ENCODE data around the gene CABLES1. TPM values are rescaled to one million over a fixed set of nuclear protein-coding genes. Genes with fewer than 3 reads are reported as not detected.

The CABLES1 gene
- polyA plus RNA-seq, 4 donors: 22.8 to 26.6 (median 25.9) TPM

DNA sequence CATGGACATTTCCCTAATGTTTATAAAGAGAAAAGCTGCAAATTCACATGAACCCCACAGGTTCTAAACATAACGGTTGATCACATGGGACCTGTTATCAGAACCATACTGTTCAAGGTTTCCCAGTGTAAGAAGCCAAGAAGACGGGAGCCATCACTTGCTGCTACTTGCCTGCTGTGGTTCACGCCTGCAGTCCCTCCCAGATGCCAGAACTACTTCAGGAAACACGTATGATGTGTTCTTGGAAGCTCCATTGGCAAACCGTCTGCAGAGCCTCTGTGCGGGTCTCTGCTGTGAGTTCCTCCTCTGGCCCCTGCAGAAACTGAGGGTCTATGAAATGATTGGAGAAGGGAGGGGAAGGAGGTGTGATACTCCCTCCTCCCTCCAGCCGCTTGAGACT, 75.2 kb downstream of the CABLES1 start:
- DNase-seq (ENCODE audit: low read depth in 4 of 4, low spot score in 2 of 4): no peak

DNA sequence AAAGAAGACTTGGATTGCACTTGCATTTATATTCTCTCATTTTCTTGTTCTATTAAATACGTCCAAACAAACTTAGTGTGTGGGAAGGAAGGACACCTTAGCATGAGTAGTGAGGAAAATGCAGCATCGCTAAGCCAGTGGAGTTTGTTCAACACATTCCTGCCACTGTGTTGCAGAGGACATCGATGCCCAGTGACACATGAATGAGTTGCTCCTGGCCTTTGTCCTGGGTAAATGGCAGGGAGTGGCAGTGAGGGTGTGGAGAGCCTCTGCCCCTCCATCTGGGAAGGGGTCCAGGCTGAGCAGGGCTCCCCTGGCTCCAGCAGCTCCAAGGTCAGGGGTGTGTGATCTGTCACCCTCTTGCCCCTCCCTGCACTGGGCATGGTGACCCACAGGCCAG, 75.9 kb downstream of the CABLES1 start:
- DNase-seq (ENCODE audit: low read depth in 4 of 4, low spot score in 2 of 4): no peak

DNA sequence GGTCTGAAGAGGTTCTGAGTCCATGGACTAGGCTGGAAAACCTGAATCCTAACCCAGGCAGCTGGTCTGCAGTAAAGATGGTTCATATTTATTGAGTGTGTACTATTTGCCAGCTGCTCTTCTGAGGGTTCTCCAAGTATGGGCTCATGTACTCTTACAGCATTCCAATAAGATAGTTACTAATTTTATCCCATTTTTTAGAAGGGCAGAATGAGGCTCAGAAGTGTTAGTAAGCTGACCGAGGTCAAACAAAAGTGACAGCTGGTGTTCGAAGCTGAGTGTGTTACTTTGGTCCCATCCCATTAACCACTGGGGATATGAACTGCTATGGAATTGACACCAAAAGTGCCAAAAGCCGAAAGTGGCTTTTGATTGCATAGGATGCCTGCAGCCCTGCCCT, 76.9 kb downstream of the CABLES1 start:
- no peak for DNase-seq (ENCODE audit: low read depth in 4 of 4, low spot score in 2 of 4)

DNA sequence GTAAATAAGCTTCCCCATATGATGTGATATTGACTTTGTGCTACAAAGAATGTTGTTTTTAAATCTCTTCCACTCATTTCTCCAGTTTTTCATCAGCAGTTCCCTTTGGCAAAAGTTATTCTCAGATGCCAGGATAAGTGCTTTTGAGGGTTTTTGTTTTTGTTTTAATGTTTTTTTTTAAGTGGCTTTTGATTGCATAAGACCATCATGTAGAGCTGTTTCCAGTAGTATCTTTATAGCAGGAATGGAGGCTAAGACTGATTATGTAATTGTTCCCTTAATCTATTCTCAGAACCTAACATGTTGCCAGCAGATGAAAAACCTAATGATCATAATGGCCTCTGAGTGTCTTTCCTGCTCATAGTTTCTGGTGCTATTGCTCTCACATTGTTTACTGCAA, 77.9 kb downstream of the CABLES1 start:
- no peak for DNase-seq (ENCODE audit: low read depth in 4 of 4, low spot score in 2 of 4)

DNA sequence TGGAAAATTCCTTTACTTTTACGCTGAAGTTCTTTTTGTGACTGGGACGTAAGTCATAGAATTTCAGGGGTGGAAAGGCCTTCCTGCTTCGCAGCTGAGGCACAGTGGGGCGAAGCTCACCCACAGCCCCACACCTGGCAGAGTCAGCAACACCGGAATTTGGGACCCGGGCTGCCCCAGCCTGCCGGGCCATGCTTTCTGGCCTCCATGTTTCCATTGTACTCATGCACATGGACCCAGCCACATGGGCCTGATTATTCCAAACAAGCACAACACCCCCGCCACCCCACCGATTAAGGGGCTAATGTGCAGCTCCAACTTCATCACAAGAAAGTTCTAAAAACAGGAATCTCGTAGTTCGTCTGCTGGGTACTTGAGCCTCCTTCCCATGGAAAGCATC, 82.5 kb downstream of the CABLES1 start:
- DNase-seq (ENCODE audit: low read depth in 4 of 4, low spot score in 2 of 4): no peak

DNA sequence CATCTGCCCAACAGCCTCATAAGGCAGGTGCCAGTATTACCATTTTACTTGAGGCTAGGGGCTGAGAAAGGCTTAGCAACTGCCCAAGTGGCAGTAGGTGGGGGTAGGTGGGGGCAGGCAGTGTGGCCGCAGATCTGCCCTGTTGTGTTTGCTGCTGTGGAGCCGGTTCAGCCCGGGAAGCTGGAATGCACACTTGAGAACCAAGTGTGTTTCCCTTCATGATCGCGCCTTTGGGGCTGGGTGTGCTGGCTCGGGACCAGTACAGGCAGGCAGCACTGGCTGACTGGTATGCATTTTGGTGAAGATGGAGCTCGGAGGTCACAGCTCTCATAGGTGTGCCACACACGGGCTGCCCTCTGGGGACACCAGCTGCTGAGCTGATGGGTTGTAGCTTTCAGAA, 85.1 kb downstream of the CABLES1 start:
- DNase-seq (ENCODE audit: low read depth in 4 of 4, low spot score in 2 of 4): no peak

DNA sequence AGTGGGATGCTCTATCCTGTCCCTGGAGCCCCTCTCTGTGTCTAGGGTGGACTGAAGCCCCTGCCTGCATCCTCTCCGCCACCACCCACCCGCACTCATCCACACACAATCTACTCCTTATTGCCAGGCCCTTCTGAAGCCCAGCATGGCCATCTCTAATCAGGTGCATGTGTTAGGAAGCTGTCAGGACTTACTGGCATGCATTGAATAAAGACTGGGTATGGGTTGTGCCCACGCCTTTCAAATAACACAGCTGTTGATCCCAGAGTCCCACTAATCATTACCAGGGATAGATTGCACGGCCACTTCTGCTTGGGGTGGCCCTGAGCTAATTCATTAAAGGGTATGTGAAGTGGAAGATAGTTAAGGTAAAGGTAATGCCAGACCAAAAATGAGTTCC, 88.4 kb downstream of the CABLES1 start:
- DNase-seq (ENCODE audit: low read depth in 4 of 4, low spot score in 2 of 4): no peak

DNA sequence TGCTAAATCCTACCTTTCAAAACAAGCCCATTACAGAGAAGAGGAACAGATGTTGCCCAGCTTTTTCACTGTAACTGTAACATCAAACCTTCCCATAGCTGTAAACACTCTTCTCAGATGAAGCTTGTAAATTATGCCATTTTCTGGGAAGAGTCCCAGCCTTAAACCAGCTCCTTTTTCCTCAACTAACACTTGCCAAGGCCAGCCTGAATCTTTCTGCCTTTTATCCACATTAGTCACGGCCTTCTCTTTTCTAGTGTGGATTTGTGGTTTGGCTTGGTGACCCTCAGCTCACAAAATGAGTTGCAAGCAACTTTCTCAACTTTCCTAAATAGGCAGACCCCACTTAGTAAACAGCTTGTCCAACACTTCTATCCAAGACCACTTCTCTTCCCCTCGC, 90.2 kb downstream of the CABLES1 start:
- peak in 2 of 4 donors; percentile 49 to 54 for DNase-seq (ENCODE audit: low read depth in 4 of 4, low spot score in 2 of 4)

DNA sequence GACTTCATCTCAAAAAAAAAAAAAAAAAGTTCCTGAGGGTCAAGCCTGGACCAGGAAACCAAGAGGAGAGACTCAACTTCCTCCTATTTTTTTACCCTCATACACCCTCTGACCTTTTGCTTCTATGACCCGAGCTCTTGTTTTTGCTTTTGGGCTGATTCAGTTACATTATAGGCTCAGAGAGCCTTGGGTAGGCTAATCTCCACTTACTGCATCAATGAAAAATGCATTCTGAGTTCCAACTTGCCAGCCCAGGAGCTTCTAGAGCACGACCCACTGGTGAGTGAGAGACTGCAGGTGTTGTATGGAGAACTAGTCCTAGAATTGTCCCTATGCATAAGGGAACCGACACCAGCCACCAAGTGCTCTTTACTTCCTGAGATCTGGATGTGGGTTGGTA, 91.1 kb downstream of the CABLES1 start:
- no peak for DNase-seq (ENCODE audit: low read depth in 4 of 4, low spot score in 2 of 4)

DNA sequence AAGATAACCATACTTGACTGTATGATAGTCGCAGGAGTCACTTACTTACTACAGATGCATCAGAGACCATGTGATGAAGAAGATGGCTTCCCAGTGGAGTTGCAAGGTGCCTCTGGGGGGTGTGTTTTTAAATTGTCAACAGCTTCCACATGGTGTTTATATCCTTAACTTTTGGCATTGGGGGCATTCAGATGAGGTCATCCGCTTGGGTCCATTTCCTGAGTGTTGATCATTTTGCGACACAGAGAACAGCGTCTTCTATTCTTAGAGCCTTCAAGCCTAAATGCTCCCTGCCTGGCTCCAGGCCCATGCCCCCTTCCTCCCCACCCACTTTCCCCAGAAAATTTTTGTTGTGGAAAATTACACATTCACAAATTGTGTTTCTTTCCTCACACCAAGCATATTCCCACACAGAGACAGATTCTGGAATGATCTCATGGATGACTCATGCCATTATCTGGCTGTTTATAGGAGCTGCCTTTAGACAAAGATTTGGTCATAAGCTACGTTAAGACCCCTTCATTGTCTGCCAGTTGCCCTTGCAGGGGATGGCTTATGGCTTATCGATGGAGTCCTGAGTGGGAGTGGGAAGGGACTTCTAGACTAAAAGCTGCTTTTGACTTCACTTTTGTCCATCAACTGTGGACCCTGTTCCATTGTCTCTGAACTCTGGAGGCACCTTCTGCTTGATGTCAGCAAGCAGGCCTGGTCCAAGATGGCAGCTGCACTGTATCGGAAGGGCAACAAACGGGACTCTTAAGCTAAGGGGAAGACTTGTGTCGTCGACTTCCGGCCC, 91.8 kb downstream of the CABLES1 start:
- no peak for DNase-seq (ENCODE audit: low read depth in 4 of 4, low spot score in 2 of 4)

DNA sequence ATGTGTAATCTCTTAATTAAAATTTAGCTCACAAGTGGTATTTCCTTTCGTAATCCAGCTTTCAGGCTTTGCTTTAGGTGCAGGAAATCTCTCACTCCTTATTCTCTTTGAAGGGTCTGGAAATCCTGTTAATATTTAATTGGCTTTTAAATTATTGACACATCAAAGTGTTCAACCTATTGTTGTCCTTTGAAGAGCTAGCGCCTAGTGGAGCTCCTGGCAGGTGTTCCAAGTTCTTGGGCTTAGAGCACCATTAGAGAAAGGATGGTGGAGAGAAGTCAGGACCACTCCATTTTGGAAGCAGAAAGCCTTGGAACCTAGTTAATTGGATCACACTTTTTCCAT, 92.4 kb downstream of the CABLES1 start:
- no peak for DNase-seq (ENCODE audit: low read depth in 4 of 4, low spot score in 2 of 4)

DNA sequence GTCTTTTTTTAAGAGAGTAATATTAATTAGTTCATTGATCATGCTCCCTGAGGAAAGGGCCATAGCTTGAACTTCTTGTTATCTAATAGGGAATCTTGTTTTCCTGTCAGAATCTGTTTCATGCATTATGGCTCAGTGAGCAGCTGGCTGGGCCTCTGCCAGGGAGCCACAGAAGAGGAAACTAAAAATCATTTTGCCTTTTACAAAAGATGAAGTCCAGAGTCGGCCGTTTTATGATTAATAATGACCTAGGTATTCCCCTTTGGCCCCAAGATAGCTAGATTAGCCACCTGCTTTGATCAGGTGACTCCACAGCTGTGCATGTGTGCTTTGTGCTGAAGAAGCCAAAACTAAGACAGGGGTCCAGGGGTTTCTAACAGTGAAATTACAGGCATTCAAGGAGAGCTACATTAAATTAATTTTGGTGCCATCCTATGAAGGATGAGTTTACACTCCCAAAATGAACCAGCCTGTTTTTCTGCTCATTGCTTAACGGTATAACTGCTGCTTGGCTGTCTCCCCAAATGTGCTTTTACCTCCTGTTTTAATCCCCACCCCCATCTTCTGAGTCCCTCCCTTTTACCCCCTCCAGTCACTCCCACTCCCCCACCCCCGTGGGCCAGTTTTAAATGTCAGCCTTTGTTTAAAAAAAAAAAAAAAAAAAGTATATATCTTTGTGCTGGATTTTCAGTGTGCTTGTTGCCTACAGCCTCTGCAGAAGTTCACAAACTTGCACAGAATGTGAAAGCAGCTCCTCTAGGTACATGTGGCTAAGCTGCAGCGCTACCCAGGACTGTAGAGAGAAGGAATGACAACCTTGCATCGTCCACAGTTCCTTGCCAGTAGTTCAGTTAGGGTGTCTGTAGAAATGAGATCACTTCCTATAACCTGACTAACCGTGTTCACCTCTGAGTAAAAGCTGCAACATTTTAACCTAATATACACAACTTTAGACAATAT, 93.1 kb downstream of the CABLES1 start:
- DNase-seq (ENCODE audit: low read depth in 4 of 4, low spot score in 2 of 4): no peak

DNA sequence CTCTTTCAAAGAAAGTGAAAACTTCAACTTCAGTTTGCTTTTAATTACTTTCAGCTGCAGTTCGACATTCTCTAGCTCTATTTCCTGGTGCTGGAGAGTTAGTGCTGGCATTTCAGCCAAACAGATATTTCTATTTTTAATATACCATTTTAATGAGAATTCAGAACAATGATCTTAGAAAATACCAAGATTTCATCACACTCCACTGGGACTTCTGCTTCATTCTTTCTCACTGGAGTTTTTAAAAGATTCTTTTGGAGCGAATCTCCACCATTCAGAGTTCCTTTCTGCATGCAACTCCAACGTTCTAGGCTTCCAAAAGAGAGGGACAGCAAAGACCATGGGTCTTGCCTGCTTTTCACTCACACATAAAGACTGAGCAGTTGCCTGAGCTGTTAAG, 94.2 kb downstream of the CABLES1 start:
- no peak for DNase-seq (ENCODE audit: low read depth in 4 of 4, low spot score in 2 of 4)

DNA sequence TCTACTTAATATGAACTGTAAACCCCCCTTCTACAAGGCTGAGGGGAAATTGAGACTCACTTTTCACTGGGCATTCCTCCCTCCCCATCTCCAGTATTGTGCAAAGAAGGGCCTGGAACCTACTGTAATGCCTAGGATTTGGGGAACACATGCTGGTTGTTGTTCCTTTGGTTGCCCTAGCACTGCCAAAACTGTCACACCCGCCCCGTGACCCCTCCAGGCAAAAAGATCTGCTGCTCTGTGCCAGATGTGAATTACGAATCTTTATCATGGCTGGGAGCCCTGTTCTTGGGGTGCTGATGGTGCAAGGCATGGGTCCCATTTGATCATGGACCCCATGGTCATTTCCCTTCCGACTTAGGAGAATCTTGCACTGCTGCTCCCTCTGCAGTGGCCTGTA, 95.4 kb downstream of the CABLES1 start:
- no peak for DNase-seq (ENCODE audit: low read depth in 4 of 4, low spot score in 2 of 4)

DNA sequence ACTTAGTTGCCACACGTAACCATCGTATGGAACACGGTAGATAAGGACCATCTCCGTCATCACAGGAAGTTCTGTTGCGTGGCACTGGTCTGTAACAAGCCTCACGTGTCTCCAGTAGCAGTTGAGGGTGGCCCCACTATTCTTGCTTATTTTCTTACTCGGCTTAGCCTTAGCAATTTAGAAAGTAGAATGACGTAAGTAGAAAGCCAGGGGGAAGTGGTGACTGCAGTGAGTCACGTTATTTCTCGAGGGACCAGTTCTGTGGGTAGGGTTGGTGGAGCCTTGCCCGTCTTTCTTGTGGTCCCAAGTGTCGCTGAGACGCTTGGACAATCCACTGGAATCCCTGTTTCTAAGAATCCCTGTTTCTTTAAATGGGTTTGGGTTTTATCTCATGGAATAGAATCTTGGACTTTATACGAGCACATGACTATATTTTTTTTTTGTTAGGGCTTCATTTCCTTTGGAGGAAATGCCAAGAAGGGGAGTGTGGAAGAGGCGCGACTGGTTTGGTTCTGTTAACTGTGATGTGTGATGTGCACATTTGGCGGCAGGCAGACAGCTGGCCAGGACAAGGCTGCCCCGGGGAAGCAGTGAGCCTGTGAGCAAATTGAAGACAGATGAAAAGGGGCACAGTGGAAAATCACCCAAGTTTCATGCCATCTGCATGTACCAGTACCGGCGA, 96.2 kb downstream of the CABLES1 start:
- DNase-seq (ENCODE audit: low read depth in 4 of 4, low spot score in 2 of 4): no peak

DNA sequence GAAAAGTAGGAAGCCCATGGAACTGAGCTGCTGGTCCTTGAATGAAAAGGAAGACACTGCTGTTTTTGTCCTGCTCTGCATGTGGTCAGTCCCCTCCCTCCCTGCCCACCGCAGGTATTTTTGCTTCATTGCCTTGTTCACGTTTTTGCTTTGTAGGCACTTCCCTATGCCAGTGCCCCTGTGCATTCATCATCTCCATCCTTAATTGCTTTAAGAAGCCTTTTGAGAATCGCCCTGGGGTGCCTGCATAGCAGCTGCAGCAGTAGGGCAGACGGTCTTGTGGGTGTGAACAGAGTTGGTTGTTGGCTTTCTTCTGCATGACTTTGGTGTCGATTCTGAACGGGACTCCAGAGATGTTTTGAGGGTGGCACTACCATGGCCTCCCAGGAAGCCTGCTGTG, 97.0 kb downstream of the CABLES1 start:
- DNase-seq (ENCODE audit: low read depth in 4 of 4, low spot score in 2 of 4): no peak

DNA sequence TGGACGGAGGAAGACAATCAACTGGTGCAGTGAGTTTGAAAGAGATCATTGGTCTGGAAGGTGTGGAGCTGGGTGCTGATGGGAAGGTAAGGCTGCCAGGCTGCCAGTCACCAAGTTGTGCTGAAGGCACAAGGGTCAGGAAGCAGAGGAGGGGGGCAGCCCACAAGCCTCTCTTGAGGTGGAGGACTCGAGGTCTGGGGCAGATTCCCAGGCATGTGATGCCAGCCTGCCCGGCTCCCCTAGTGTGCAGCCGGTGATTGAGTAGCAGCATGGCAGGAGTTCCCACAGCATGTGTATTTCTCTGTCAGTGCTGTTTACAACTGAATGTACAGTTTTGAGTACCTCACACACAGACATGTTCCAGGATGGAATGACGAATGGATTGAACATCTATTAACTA, 99.3 kb downstream of the CABLES1 start:
- no peak for DNase-seq (ENCODE audit: low read depth in 4 of 4, low spot score in 2 of 4)

DNA sequence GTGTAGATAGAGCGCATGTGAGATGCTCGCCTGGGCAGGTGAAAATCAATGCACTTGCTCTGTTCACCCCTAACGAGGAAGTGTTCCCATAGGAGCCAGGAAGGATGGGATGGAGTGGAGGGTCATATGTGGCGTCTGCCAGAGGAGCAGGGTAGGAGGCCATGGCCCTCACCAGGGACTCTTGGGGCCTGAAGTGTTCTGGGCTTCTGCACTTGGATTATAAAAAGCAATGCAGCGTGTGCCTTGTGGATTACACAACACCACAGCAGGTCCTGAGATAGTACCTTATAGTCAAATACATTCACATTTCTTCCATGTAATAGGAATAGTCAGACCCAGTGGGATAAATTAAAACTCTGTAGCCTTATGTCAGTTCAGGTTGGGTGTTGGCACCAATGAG, 100.1 kb downstream of the CABLES1 start:
- DNase-seq (ENCODE audit: low read depth in 4 of 4, low spot score in 2 of 4): no peak

DNA sequence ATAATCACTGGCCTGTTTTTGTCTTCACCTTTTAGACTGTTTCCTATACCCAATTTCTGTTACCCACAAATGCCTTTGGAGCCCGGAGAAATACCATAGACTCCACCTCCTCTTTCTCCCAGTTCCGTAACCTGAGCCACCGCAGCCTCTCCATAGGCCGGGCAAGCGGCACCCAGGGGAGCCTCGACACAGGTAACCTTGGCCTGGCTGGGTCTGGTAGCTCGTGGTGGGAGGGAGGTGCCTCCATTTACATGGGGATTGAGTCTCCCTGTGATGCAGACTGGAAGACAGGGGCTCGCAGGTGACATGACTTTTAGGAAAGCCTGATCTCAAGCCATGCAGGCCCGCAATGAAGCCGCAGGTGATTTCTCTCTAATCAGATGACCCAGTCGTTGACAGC, 100.6 kb downstream of the CABLES1 start:
- DNase-seq (ENCODE audit: low read depth in 4 of 4, low spot score in 2 of 4): no peak

DNA sequence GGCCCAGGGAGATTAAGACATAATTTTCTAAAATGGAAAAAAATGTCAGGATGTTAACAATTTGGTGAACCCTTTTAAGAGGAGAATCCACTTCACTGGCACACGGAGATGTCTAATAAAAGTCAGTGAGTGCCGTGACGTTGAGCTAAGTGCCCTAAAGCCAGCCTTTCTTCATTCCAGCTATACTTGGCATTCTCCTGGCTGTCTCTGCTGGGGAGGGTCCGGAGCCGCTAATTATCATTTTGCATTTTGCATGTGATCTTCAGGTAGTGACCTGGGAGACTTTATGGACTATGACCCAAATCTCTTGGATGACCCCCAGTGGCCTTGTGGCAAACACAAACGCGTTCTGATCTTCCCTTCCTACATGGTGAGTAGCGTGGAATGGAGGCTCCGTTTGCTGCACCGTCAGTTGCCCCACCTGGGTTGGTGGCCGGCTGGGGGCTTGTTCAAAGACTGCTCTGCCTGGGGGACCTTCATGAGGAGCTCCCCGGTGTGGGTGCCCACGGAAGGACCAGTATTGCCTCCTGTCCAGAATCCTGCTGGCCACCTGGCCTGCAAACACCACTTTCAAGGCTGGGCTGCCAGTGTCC, 101.7 kb downstream of the CABLES1 start:
- no peak for DNase-seq (ENCODE audit: low read depth in 4 of 4, low spot score in 2 of 4)
